Measurements from ENCODE around the gene PTBP3.
"Not testable (repeated sequence)": the region's sequence is repeated elsewhere in the genome, so short reads cannot be mapped to it uniquely, and the experiment has no call there.

PTBP3 gene

DNA sequence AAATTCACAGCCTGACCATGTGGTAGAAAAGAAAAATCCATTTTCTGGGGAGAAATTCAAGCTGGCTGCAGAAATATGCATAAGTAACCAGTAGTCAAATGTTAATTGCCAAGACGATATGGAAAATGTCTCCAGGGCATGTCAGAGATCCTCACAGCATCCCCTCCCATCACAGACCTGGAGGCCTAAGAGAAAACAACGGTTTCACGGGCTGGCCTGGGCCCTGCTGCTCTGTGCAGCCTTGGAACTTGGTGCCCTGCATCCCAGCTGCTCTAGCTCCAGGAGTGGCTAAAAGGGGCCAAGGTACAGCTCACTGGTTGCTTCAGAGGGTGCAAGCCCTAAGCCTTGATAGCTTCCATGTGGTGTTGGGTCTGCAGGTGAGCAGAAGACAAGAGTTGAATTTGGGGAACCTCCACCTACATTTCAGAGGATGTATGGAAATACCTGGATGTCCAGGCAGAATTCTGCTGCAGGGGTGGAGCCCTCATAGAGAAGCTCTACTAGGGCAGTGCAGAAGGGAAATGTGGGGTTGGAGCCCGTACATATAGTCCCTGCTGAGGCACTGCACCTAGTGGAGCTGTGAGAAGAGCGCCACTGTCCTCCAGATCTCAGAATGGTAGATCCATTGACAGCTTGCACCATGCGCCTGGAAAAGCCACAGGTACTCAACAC lies 49.7 kb downstream of the PTBP3 start:
- TF ChIP-seq, protein P1, sequence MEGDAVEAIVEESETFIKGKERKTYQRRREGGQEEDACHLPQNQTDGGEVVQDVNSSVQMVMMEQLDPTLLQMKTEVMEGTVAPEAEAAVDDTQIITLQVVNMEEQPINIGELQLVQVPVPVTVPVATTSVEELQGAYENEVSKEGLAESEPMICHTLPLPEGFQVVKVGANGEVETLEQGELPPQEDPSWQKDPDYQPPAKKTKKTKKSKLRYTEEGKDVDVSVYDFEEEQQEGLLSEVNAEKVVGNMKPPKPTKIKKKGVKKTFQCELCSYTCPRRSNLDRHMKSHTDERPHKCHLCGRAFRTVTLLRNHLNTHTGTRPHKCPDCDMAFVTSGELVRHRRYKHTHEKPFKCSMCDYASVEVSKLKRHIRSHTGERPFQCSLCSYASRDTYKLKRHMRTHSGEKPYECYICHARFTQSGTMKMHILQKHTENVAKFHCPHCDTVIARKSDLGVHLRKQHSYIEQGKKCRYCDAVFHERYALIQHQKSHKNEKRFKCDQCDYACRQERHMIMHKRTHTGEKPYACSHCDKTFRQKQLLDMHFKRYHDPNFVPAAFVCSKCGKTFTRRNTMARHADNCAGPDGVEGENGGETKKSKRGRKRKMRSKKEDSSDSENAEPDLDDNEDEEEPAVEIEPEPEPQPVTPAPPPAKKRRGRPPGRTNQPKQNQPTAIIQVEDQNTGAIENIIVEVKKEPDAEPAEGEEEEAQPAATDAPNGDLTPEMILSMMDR (IDR thresholded peaks at IDR 0.05): no peak
- no peak overlapping the region for H3K4me3 ChIP-seq
- no peak for DNase-seq (ENCODE audit: low spot score)
- no peak overlapping the region for H3K27ac ChIP-seq

DNA sequence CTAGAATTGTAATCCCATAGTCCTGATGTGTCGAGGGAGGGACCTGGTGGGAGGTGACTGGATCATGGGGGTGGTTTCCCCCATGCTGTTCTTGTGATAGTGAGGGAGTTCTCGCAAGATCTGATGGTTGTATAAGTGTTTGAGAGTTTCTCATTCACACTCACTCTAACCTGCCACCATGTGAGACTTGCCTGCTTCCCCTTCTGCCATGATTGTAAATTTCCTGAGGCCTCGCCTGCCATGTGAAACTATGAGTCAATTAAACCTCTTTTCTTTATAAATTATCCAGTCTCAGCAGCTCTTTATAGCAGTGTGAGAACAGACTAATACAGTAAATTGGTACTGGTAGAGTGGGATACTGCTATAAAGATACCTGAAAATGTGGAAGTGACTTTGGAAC lies 50.6 kb downstream of the PTBP3 start:
- not testable (repeated sequence) for H3K4me3 ChIP-seq; DNase-seq (ENCODE audit: low spot score); H3K27ac ChIP-seq

DNA sequence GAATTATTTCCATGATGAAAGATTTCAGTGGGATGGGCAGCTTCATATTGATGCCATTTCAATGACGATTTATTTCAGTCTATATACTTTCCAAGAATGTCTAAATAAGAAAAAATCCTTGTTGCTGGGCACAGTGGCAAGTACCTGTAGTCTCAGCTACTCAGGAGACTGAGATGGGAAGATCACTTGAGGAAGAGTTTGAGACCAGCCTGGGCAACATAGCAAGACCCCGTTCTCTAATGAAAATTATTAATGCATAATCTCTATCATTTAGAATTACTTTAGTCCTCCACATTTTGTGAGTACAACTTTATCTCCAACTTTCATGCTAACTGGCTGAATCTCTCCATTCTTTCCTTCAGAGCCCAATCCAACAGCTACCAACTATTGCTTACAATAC lies 52.5 kb downstream of the PTBP3 start:
- DNase-seq (ENCODE audit: low spot score): no peak
- no peak overlapping the region for H3K27ac ChIP-seq
- H3K4me3 ChIP-seq: no peak overlapping the region
- TF ChIP-seq, protein P1 (IDR thresholded peaks at IDR 0.05): no peak

DNA sequence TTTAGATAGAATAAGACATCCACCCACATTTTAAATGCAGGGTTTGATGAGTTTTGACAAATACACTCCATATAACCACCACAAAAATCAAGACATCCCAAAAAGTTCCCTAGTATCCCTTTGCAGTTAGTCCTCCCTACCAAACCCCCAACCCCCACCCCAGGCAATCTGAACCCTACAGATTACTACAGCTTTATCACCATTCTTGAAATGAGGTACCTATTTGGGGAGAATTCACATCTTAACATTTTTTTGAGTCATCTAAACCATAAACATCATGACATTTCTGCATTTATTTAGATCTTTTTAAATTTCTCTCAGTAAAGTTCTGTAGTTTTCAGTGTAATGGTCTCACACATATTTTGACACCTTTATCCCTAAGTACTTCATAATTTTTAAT lies 53.9 kb downstream of the PTBP3 start:
- no peak for DNase-seq (ENCODE audit: low spot score)
- Histone ChIP-seq H3K4me3 (no peak overlapping the region), H3K27ac (no peak overlapping the region)
- TF ChIP-seq, protein P1 (IDR thresholded peaks at IDR 0.05): no peak

DNA sequence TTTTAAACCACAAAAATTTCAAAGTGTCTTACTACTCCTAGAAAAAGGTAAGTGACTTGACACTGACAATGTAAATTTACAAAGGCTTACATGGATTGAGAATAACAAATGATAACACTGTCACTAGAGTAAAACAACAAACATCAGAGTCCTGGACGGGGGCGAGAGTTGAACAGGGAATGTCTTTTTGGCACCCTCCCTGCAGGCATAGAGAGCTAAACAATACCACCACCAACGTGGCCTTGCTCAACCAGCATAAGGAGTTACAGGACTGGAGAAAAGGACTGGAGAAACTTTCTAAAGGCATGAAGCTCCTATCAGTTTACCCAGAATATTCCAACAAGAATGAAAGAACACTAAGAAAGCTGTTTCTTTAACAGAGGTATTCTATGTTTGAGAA lies 55.3 kb downstream of the PTBP3 start:
- Histone ChIP-seq H3K27ac (no peak overlapping the region), H3K4me3 (no peak overlapping the region)
- no peak for DNase-seq (ENCODE audit: low spot score)
- TF ChIP-seq, protein P1 (IDR thresholded peaks at IDR 0.05): no peak

DNA sequence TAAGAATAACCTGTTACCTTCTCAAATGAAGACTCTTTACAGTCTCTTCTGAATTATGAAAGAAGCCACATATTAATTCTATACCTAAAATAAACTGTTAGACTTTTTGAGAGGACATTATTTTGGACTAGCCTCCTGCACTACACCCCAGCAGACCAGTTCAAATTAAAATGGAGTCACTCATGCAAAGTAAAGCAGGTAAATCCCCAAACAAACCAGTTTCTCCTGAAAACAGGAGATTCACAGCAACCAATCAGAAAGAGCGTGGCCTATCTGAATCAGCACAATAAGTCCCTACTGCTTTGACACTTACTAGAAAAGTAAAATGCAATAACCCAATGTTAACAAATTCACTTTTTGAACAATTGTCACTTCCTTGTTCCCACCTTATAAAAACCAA lies 58.8 kb downstream of the PTBP3 start:
- TF ChIP-seq, protein P1 (IDR thresholded peaks at IDR 0.05): no peak
- no peak overlapping the region for H3K27ac ChIP-seq
- DNase-seq (ENCODE audit: low spot score): no peak

DNA sequence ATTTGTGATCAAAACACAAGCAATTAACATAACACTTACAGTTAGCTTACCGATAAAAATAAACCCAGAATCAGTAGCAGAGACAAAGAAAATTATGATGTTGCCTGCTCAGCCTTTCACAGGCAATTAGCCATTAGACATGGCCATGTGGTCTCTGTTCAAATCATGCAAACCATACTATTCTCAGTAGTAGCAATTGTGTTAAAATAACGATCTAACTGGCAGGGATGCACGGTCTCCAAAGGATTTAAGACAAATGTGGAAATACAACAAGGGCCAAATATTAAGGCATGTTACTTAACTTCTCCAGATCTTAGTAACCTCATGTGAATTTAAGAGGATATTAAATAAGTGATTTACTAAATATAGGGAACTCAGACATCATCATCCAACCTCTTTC lies 59.5 kb downstream of the PTBP3 start:
- Histone ChIP-seq H3K4me3 (no peak overlapping the region), H3K27ac (no peak overlapping the region)
- no peak for DNase-seq (ENCODE audit: low spot score)
- TF ChIP-seq, protein P1 (IDR thresholded peaks at IDR 0.05): no peak

More for the DNA sequence above, 58.8 kb downstream of the PTBP3 start:
- H3K4me3 ChIP-seq: no peak overlapping the region

All from coronary artery (tissue), 2 donors.